Activated CD8-positive, alpha-beta memory T cell treated with anti-CD3 and anti-CD28 coated beads for 24 hours (primary cell): ENCODE results near the gene ASCL2.
A peak's percentile ranks its signal among the peaks of the same experiment; 100 is the strongest.

Source experiments
- DNase-seq: peaks from one replicate; pipeline ENCODE4 v3.0.0-alpha.2; 2020

The ASCL2 gene

GRCh38 chr11:2296913-2297622 is 26.7 kb upstream of the ASCL2 start:
- peak; percentile 56 for DNase-seq

DNA sequence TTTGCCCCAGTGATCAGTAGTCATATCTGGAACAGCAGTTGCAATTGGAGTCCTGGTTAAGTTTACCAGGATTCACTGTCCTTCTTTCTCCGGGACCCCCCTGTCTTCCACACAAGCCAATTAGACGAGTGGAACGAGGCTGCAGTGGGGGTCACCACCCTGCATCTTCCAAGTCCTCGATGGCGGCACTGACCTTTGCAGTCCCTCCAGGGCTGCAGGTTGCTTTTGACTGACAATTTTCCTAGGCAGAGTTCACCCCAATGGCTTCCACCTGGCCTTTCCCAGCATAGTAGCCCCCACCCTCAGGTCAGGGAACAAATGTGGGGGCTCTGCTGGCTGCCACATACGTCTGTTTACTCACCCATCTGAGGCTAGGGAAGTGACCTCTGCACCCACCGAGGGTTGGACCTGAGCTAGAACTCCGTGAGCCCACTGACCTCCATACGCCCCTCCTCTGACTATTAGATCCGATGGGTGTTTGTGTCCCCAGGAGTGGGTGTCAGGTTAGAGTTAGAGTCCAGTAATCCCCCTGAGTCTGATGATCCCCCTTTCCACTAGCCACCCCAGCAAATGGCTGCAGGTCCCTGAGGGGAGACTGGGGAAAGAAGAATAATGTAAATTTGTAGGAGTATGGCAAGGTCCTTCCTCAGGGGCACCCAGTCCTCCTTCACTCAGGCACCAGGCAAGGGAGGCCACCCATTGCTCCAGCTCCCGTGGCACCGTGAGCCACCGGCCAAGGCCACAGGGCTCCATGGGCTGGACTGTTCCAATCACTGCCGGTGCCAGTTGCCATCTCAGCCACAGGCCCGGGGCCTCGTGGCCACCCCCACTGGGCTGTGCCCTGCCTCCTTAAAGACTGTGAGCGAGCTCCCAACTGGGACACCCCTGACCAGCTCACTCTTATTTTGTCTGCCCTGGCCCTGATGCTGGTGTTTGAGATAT is 25.9 kb upstream of the ASCL2 start:
- peak; percentile 49 for DNase-seq

DNA sequence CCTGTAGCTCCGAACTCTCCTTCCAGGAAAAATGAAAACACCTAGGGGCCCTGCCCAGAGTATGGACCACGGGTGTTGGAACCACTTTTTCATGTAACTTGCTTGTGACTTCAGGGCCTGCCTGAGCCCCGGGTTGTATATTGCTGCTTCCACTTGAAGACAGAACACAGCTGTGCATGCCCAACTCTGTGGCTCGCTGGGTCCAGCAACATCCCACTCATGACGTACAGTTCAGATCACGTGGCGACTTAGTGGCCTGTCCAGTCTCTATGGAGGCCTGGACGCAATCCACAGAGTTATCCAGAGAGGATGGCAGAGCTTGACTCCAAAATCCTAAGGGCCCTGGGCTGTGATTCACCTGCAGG is 24.5 kb upstream of the ASCL2 start:
- peak; percentile 42 for DNase-seq

DNA sequence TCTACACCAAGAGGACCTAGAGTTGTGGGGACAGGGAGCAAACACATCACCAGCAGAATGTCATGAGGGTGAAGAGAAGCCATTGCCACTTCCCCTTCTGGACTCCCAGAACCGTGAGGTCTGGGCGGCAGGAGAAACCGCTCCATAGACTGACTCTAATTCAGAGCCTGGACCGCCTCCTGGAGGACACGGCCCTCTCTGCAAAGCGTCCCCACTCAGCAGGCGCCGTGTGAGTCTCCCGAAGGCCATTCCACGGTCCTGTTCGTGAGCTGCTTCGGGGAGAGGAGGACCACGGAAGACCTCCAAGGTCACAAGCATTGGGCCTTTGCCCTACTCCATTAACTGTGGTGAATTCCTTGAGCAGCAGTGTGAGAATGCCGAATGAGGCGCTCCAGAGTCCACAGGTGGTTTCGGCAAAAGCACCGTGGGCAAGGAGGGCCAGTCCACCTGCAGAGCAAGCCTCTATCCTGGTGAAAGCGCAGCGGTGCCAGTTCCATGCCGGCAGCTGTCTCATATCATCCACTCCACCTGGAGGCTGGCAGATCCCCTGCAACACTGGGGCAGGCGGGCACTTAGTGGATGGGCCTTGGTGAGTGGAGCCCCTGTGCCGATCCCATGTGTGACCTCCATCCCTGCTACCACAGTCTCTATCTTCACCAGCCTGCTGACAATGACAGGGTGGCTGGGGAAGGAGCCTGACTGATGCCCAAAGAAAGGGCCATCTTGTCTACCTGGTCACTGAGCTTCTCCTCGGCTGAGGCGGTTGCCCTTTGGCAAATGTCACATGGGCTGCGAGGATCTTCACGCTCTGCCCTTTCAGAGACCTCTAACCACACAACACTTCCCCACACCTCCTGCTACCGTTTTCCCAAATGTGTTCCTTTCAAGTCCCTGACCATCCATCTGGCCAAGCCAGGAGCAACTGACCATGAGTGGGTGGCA is 23.9 kb upstream of the ASCL2 start:
- DNase-seq, result peak; percentile 53

- DNase-seq, result no peak
Observed at GRCh38 chr11:2293531-2293971, 23.2 kb upstream of the ASCL2 start.

- DNase-seq, result no peak
Observed at GRCh38 chr11:2290351-2290841, 20.0 kb upstream of the ASCL2 start.

- DNase-seq, result no peak
Observed at GRCh38 chr11:2289859-2290258, 19.5 kb upstream of the ASCL2 start.

DNA sequence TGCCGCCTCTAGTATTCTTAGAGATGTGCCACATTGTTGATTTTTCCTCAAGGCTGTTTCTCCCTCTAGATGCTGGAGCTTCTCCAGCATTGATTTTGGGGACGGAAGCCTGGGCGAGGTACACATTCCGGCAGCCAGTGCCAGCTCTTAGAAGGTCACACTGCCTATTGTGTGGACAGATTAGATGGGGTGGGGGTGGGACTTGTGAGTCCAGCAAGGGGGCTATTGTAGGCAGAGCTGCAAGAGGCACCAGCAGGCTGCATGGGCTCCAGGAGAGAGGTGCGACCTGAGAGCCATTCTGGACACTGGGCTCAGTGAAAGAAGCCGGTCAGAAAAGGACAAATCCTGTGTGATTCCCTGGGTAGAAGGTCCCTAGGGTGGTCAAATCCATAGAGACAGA is 19.0 kb upstream of the ASCL2 start:
- DNase-seq, result no peak

GRCh38 chr11:2287091-2287490 is 16.7 kb upstream of the ASCL2 start:
- DNase-seq, result peak; percentile 57

GRCh38 chr11:2286350-2286749 is 16.0 kb upstream of the ASCL2 start:
- peak; percentile 45 for DNase-seq

DNA sequence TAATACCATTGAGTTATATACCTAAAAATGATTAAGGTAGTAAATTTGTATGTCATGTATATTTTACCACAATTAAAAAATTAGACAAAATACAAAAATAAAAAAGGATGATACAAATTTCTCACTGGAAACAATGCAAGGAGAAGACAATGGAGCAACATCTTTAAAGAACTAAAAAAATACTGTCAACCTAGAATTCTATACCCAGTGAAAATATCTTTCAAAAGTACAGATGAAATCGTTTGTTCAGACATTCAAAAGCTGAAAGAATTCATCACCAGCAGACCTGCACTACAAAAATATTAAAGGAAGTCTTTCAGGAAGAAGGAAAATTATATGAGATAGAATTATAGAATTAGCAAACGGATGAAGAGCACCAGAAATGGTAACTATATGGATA is 9.8 kb upstream of the ASCL2 start:
- no peak for DNase-seq

DNA sequence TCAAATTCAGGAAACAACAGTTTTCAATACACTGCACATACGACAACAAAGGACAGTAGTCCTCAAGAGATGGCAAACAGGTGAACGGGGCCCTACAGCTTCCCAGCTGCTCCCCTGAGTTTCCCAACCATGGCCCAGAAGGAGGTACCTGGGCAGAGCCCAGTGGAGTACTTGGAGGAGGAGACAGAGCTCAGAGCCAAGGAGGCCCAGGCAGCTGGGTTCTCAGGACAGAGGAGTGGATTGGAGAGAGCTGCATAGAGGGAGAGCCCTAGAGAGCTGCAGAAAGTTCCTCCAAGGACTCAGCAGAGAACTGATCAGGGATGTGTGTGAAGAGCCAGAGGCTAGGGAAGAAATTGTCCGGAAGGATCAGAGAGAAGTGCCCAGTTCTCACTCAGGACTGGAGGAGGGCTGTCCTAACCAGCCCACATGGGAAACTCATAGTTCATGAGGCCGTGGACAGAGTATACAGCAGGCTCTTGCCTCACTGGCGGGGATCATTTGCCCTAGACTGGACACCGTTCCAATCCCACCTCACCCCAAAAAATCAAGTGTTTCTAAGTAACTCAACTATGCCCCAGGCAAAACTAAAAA is 7.6 kb upstream of the ASCL2 start:
- DNase-seq, result no peak

DNA sequence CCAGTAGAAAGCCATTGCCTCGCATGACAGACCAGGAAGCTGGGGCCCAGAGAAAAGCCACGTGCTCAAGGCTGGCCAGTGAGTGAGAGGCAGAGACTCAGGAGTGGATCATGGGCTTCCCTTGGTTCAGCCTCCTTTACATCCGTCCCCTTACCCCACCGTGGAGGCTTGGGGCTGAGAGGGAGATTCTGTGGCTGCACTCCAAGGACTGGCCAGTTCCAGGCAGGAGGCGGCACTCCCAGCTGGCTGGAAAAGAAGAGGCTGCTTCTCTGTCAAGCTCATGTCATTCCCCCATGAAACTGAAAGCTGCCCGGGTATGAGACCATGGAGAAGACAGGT is 6.6 kb upstream of the ASCL2 start:
- peak; percentile 40 for DNase-seq

DNA sequence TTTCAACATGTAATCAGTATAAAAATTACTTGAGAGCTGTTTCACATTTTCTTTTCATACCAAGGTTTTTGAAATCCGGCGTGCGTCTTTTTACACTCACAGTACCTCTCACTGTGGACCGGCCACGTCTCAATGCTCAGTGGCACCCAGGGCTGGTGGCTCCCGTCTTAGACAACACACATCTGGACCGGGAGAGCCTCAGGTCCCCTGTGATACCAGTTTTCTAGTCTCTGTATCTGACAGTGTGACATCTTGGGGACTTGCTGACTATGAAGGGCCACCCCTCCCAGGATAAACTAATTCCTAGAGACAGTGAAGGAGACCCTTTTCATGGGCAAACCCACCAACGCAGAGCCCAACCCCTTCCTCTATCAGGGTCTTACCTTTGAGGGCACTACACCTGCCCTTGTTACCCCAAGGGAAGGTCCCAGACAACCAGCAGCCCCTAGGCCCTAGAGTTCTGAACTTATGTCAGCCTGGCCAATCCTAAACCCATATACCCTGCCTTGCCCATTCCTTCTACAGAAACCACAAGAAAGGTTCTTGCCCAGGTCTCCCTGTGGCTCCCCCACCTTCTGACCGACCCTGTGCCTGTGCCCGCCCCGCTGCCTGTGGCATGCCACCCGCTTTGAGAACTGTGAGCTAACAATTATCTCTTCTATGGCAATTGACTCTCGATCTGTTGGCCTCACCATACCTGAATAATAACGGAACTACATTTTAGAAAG is 6.1 kb upstream of the ASCL2 start:
- no peak for DNase-seq

DNA sequence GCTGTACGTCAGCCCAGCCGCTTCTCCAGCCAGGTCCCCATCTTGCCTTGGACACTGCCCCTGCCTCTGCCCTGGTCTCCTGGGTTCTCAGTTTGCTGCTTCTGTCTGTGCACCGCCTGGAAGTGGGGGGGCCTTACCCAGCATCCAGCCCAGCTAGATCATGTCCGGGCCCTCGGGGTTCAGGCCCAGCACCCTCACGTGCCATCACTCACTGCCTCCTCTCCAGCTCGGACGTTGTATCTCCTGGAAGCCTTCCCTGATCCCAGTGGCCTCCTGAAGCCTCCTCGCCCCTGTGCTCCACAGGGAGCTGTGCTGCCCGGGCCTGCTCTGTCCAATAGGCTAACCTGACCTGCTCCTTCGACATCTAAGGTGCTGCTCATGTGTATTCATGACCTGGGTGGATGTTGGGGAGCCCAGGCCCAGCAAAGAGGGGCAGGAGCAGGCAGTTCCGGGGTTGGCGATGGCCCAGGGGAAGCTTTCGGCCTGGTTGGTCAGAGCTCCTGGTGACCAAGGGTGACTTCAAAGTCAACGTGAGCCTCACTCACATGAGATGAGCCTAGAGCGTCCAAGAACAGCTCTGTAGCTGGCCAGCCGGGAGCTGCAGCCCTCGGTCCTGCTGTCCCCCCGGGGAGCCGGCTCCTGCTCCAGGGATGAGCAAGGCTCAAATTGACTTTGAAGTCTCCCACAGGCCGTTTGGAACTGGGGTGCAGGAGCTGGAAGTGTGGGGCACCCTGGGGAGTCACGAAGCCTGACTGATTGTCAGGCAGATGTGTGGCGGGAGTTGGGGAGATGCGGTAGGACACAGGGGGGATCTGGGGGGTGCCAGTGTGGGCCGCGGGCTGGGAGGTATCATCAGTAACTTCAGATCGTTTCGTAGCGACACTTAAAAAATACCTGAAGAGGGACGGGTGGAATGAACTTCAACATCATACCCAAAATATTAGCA is 5.2 kb upstream of the ASCL2 start:
- DNase-seq, result peak; percentile 51

DNA sequence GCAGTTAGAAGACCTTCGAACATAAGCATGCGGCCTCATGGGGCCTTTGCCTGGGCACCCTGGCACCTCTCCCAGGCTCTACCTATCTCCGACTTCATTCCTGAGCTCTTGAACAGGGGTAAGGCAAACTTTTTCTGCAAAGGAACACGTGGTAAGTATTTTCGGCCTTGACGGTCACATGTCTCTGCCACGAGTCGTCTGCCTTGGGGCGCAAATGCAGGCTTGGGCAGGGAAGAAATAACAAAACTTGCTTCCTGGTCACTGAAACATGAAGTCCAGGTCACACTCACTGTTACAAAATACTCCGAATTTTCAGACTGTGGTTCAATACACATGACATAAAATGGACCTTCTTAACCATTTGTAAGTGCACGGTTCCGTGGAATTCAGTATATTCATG is 3.4 kb upstream of the ASCL2 start:
- no peak for DNase-seq

GRCh38 chr11:2273311-2273710 is 2.9 kb upstream of the ASCL2 start:
- DNase-seq, result no peak

GRCh38 chr11:2272946-2273280 is 2.5 kb upstream of the ASCL2 start:
- DNase-seq, result peak; percentile 49

- peak; percentile 52 for DNase-seq
Observed at GRCh38 chr11:2272228-2272945, 2.0 kb upstream of the ASCL2 start.
